A673 (cell line): ENCODE results near the gene GLIPR2.

ENCODE experiments used
- CTCF ChIP-seq: fragments of 300-800, 200-600 bp; sonication (generic); conservative IDR thresholded peaks from 2 replicates; pipeline ENCODE4 v1.5.1; 2017; ENCODE audit warnings: low read depth, mild to moderate bottlenecking, antibody characterized with exemption, low read length, moderate library complexity, mixed read lengths
- EZH2 ChIP-seq: fragments of 200-600 bp; sonication (generic); IDR thresholded peaks from 2 replicates; pipeline ENCODE4 v1.6.1; 2017; ENCODE audit warnings: borderline replicate concordance, low read depth, mild to moderate bottlenecking, mixed read lengths, antibody characterized with exemption, low read length; ENCODE audit not compliant: poor library complexity, severe bottlenecking

DNA sequence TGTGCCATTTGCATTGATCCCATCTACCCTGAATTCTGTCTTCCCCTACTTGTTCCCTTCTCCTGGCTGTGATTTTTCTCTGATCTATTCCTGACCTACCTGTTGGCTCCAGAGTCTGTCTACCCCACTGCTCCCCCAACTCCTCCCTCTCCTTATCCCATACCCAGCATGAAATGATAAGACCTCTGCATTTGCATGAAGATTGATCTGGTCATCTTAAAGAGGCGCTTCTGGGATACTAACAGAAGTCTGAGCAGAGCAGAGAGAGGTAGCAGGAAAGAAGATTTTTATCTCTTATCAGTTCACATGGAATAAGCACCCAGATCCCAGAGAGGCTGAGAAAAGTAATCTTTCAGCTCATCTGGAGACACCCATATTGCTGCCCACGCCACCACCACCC, 18.3 kb upstream of the GLIPR2 start:
- TF ChIP-seq CTCF (no peak), EZH2 (no peak)
